GM21737 (cell line): ENCODE measurements around the gene DDX54.

Experiments used
- ATAC-seq: cut with Tn5 transposase; IDR thresholded peaks from one replicate; pipeline ENCODE4 v1.9.1; 2021; ENCODE audit warnings: mild to moderate bottlenecking, moderate library complexity; ENCODE audit not compliant: unreplicated experiment

Gene DDX54

GRCh38 chr12:113165521-113166450 lies 19.5 kb downstream of the DDX54 start:
- ATAC-seq = no peak

GRCh38 chr12:113164014-113164413 lies 21.3 kb downstream of the DDX54 start:
- ATAC-seq = no peak

GRCh38 chr12:113163030-113163360 lies 22.3 kb downstream of the DDX54 start:
- ATAC-seq = no peak

GRCh38 chr12:113162102-113163029 lies 22.9 kb downstream of the DDX54 start:
- no peak for ATAC-seq

- no peak for ATAC-seq
These were observed 23.8 kb downstream of the DDX54 start for GRCh38 chr12:113161415-113162016.

GRCh38 chr12:113159937-113160336 lies 25.3 kb downstream of the DDX54 start:
- ATAC-seq = no peak

- ATAC-seq = no peak
These were observed 26.7 kb downstream of the DDX54 start for GRCh38 chr12:113158439-113159203.

- ATAC-seq = no peak
These were observed 27.9 kb downstream of the DDX54 start for GRCh38 chr12:113157218-113157859.

GRCh38 chr12:113155646-113156045 lies 29.6 kb downstream of the DDX54 start:
- ATAC-seq = no peak

- no peak for ATAC-seq
These were observed 30.2 kb downstream of the DDX54 start for GRCh38 chr12:113155060-113155459.

GRCh38 chr12:113154351-113154973 lies 30.8 kb downstream of the DDX54 start:
- ATAC-seq = no peak

GRCh38 chr12:113152835-113153814 lies 32.2 kb downstream of the DDX54 start:
- ATAC-seq = no peak

GRCh38 chr12:113152196-113152834 lies 33.0 kb downstream of the DDX54 start:
- ATAC-seq = no peak

GRCh38 chr12:113151655-113152054 lies 33.6 kb downstream of the DDX54 start:
- no peak for ATAC-seq

- no peak for ATAC-seq
These were observed 35.7 kb downstream of the DDX54 start, which contains the start of gene CFAP73 for GRCh38 chr12:113149361-113150150. Gene CFAP73 (plus strand): TSS chr12:113149724. CDS start chr12:113149858, 134 bp downstream.

- ATAC-seq = no peak
These were observed 38.3 kb downstream of the DDX54 start for GRCh38 chr12:113146999-113147398.
